SKM-1 treated with dmso at 0.1 percent for 144 hours (cell line): Measurements from ENCODE around the gene ADGRG3.

Source experiments
- DNase-seq: peaks from one replicate; lab custom pipeline; 2025; ENCODE audit not compliant: unreplicated experiment; lab: John Stamatoyannopoulos, UW

The ADGRG3 gene

GRCh38 chr16:57668263-57668571, at the start of gene ADGRG3:
Gene ADGRG3, plus strand, starts transcription at chr16:57668306. Its CDS starts 42 bp downstream, at chr16:57668348.
- DNase-seq: no peak

- DNase-seq: no peak
Measured at GRCh38 chr16:57619133-57619605, 48.9 kb upstream of the ADGRG3 start.

- no peak for DNase-seq
Measured at GRCh38 chr16:57619606-57620334, 48.3 kb upstream of the ADGRG3 start.

- no peak for DNase-seq
Measured at GRCh38 chr16:57620335-57621231, 47.5 kb upstream of the ADGRG3 start.

- DNase-seq: no peak
Measured at GRCh38 chr16:57621521-57622271, 46.4 kb upstream of the ADGRG3 start.

- DNase-seq: no peak
Measured at GRCh38 chr16:57622361-57623250, 45.5 kb upstream of the ADGRG3 start.

- no peak for DNase-seq
Measured at GRCh38 chr16:57623251-57624043, 44.7 kb upstream of the ADGRG3 start.

GRCh38 chr16:57624044-57624688, 43.9 kb upstream of the ADGRG3 start:
- DNase-seq: no peak

- no peak for DNase-seq
Measured at GRCh38 chr16:57624806-57625500, 43.2 kb upstream of the ADGRG3 start.

- no peak for DNase-seq
Measured at GRCh38 chr16:57626420-57627170, 41.5 kb upstream of the ADGRG3 start.

- no peak for DNase-seq
Measured at GRCh38 chr16:57627184-57627871, 40.8 kb upstream of the ADGRG3 start.

- no peak for DNase-seq
Measured at GRCh38 chr16:57628008-57628781, 39.9 kb upstream of the ADGRG3 start, which contains the start of gene ADGRG1. Gene ADGRG1, plus strand, starts transcription at chr16:57628630. Its CDS starts 21,658 bp downstream, at chr16:57650288.

GRCh38 chr16:57628783-57629293, 39.3 kb upstream of the ADGRG3 start:
- DNase-seq: no peak

GRCh38 chr16:57629516-57630406, 38.3 kb upstream of the ADGRG3 start:
- DNase-seq: no peak

GRCh38 chr16:57630407-57630797, 37.7 kb upstream of the ADGRG3 start:
- no peak for DNase-seq
